Measurements from ENCODE around the gene HADH. TPM values are rescaled to one million over a fixed set of nuclear protein-coding genes. Genes with fewer than 3 reads are reported as not detected.

HADH gene
- total RNA-seq, 1 donor from 2014 or later = 24.2 TPM

DNA sequence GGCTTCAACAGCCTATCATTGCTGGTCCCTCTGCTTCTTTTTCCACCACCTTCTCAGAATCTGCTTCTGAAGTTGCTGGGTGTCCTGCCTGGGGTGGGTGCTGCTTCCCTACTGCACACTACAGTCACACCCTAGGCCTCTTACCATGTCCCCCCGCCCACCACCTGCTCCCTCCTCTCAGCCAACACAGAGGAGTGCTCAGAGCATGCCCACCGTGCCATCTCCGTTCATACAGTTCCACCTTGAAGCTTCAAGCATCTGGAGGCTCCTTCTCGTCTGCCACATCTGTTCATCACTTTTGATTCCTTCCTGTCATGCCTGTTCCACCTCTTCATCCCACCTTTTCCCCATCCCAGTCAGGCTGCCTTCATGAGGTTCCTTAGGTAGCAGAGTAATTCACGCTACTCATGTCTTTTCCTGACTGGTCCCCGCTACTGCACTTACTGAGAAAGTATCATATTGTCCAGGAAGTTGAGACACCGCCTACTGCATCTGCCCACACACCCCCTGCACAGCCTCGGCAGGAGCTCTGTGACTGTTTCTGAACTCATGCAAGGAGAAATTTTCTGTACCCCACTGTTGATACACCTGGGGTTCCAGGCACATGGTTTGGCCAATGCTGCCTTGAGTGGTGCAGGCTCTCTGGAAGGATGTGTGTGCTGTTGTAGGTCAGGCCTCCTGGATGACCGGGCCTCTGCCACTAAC, 39.5 kb downstream of the HADH start:
- no peak overlapping the region for H3K4me2 ChIP-seq (ENCODE audit: low read length)
- FAIRE-seq (no peak), DNase-seq (ENCODE audit: low read depth) (no peak)
- H2AFZ ChIP-seq (ENCODE audit: low read depth, low read length) = no peak overlapping the region
- no peaks in the 10 kb centered on the region for H3K79me2 ChIP-seq (ENCODE audit: insufficient read depth, low read length)
- Mint-ChIP-seq H3K4me3 (ENCODE audit: unreplicated experiment) (no peak overlapping the region), H3K27ac (ENCODE audit: unreplicated experiment) (peak overlapping the region; percentile 23), H3K27me3 (ENCODE audit: low read depth, unreplicated experiment) (no peaks in the 10 kb centered on the region), H3K4me1 (ENCODE audit: low read depth, unreplicated experiment) (peaks cover 23% of the 10 kb centered on the region), H3K9me3 (ENCODE audit: unreplicated experiment) (no peaks in the 10 kb centered on the region), H3K36me3 (ENCODE audit: low read depth, unreplicated experiment) (peaks cover 8% of the 10 kb centered on the region)
- H4K20me1 ChIP-seq (ENCODE audit: insufficient read depth, low read length) = no peaks in the 10 kb centered on the region
- no peaks in the 10 kb centered on the region for H3K9me3 ChIP-seq (ENCODE audit: insufficient read depth, low read depth, low read length)
- no peaks in the 10 kb centered on the region for H3K27me3 ChIP-seq (ENCODE audit: insufficient read depth, low read length)
- H3K4me3 ChIP-seq (ENCODE audit: insufficient read depth, low read depth, low read length) = no peak overlapping the region
- H3K36me3 ChIP-seq (ENCODE audit: insufficient read depth, low read length) = no peaks in the 10 kb centered on the region
- peaks cover 11% of the 10 kb centered on the region for H3K4me1 ChIP-seq (ENCODE audit: insufficient read depth, low read length)
- TF ChIP-seq, protein P1, sequence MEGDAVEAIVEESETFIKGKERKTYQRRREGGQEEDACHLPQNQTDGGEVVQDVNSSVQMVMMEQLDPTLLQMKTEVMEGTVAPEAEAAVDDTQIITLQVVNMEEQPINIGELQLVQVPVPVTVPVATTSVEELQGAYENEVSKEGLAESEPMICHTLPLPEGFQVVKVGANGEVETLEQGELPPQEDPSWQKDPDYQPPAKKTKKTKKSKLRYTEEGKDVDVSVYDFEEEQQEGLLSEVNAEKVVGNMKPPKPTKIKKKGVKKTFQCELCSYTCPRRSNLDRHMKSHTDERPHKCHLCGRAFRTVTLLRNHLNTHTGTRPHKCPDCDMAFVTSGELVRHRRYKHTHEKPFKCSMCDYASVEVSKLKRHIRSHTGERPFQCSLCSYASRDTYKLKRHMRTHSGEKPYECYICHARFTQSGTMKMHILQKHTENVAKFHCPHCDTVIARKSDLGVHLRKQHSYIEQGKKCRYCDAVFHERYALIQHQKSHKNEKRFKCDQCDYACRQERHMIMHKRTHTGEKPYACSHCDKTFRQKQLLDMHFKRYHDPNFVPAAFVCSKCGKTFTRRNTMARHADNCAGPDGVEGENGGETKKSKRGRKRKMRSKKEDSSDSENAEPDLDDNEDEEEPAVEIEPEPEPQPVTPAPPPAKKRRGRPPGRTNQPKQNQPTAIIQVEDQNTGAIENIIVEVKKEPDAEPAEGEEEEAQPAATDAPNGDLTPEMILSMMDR (IDR thresholded peaks at IDR 0.05; ENCODE audit: insufficient read depth, low read depth, low read length) = no peak
- no peak for TF ChIP-seq EZH2 (IDR thresholded peaks at IDR 0.05; ENCODE audit: insufficient read depth, low read length)
- H3K9ac ChIP-seq (ENCODE audit: low read length) = no peak overlapping the region
- peak overlapping the region; percentile 14 for H3K27ac ChIP-seq (ENCODE audit: low read depth, low read length)

DNA sequence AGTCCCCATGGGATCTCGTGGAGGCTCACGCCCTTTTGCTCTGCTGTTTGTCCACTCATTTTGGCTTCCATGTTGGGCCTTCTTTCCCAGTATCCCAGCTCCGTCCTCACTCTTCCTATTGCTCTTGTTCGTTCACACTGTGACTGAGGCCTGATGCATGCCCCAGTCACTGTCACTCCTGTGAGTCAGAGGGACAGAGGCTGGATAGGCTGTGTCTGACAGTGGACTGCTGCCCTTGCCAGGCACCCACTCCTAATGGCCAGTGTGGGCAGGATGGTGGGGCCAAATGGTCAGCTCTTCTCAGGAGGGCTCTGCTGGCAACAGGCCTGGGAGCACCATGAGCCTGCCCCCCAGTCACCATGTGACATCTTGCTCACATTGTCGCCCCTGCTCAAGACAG, 40.0 kb downstream of the HADH start:
- DNase-seq (ENCODE audit: low read depth) = peak; percentile 20

More for the DNA sequence above, 40.0 kb downstream of the HADH start:
- Histone ChIP-seq H2AFZ (ENCODE audit: low read depth, low read length) (peak overlapping the region; percentile 46), H3K9ac (ENCODE audit: low read length) (no peak overlapping the region), H3K79me2 (ENCODE audit: insufficient read depth, low read length) (no peaks in the 10 kb centered on the region), H3K9me3 (ENCODE audit: insufficient read depth, low read depth, low read length) (no peaks in the 10 kb centered on the region), H3K27ac (ENCODE audit: low read depth, low read length) (peak overlapping the region; percentile 14), H3K4me1 (ENCODE audit: insufficient read depth, low read length) (peaks cover 11% of the 10 kb centered on the region), H3K4me2 (ENCODE audit: low read length) (no peak overlapping the region), H3K36me3 (ENCODE audit: insufficient read depth, low read length) (peaks cover 2% of the 10 kb centered on the region), H3K4me3 (ENCODE audit: insufficient read depth, low read depth, low read length) (no peak overlapping the region), H4K20me1 (ENCODE audit: insufficient read depth, low read length) (no peaks in the 10 kb centered on the region), H3K27me3 (ENCODE audit: insufficient read depth, low read length) (no peaks in the 10 kb centered on the region)
- H3K27me3 Mint-ChIP-seq (ENCODE audit: low read depth, unreplicated experiment) = no peaks in the 10 kb centered on the region
- no peak for TF ChIP-seq EZH2 (IDR thresholded peaks at IDR 0.05; ENCODE audit: insufficient read depth, low read length)
- TF ChIP-seq, protein P1 (IDR thresholded peaks at IDR 0.05; ENCODE audit: insufficient read depth, low read depth, low read length) = no peak
- peaks cover 21% of the 10 kb centered on the region for H3K4me1 Mint-ChIP-seq (ENCODE audit: low read depth, unreplicated experiment)
- peaks cover 8% of the 10 kb centered on the region for H3K36me3 Mint-ChIP-seq (ENCODE audit: low read depth, unreplicated experiment)
- H3K27ac Mint-ChIP-seq (ENCODE audit: unreplicated experiment) = no peak overlapping the region
- no peaks in the 10 kb centered on the region for H3K9me3 Mint-ChIP-seq (ENCODE audit: unreplicated experiment)
- no peak overlapping the region for H3K4me3 Mint-ChIP-seq (ENCODE audit: unreplicated experiment)
- FAIRE-seq = no peak

All from astrocyte (in vitro differentiated cells and primary cell).